ENCODE measurements around the gene SUV39H1.
"Not testable (repeated sequence)": the region's sequence is repeated elsewhere in the genome, so short reads cannot be mapped to it uniquely, and the experiment has no call there.

Gene SUV39H1

DNA sequence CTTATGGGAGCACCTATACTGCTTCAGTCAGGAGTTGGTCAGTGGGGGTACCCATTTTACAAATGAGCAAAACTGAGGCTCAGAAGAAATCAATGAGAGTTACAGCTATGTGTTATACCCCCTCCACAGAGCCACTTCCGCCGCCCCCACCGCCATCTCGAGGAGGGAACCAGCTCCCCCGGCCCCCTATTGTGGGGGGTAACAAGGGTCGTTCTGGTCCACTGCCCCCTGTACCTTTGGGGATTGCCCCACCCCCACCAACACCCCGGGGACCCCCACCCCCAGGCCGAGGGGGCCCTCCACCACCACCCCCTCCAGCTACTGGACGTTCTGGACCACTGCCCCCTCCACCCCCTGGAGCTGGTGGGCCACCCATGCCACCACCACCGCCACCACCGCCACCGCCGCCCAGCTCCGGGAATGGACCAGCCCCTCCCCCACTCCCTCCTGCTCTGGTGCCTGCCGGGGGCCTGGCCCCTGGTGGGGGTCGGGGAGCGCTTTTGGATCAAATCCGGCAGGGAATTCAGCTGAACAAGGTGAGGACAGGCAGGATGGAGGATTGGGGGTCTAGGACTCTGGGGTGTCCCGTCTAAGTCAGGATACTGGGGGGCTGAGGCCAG, 7.9 kb upstream of the SUV39H1 start:
- DNase-seq (ENCODE audit: low read depth, low spot score), result no peak

DNA sequence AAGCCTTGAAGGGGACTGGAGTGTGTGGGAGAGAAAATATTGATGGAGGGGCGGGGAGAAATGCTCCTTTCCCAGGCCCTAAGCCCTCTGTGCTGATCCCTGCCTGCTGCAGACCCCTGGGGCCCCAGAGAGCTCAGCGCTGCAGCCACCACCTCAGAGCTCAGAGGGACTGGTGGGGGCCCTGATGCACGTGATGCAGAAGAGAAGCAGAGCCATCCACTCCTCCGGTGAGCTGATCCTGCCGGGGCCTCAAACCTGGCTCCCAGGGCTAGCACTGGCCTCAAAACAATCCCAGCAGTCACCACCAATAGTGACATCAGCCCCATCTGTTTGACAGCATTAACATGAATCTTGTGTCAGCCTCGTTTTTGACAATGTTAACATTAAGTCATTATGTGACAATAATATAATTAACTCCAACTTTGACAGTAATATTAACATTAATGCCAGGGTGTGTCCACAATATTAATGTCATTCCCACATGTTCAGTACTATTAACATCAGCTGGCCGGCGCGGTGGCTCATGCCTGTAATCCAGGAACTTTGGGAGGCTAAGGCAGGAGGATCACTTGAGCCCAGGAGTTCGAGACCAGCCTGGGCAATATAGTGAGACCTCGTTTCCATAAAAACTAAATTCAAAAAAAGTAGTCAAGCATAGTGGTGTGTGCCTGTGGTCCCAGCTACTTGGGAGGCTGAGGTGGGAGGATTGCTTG, 7.2 kb upstream of the SUV39H1 start:
- DNase-seq (ENCODE audit: low read depth, low spot score), result no peak

DNA sequence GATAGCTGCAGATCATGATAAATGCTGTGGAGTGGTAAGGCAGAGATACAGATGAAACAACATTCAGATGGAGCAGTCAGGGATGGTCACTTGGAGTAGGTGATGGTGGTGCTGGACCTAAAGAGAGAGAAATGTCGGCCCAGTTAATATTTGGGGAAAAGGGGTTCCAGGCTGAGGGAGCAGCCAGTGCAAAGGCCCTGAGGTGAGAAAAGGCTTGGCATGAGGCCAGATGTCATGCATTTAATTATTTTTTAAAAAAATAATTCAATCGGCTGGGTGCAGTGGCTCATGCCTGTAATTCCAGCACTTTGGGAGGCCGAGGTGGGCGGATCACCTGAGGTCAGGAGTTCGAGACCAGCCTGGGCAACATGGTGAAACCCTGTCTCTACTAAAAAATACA, 4.8 kb upstream of the SUV39H1 start:
- DNase-seq (ENCODE audit: low read depth, low spot score), result not testable (repeated sequence)

DNA sequence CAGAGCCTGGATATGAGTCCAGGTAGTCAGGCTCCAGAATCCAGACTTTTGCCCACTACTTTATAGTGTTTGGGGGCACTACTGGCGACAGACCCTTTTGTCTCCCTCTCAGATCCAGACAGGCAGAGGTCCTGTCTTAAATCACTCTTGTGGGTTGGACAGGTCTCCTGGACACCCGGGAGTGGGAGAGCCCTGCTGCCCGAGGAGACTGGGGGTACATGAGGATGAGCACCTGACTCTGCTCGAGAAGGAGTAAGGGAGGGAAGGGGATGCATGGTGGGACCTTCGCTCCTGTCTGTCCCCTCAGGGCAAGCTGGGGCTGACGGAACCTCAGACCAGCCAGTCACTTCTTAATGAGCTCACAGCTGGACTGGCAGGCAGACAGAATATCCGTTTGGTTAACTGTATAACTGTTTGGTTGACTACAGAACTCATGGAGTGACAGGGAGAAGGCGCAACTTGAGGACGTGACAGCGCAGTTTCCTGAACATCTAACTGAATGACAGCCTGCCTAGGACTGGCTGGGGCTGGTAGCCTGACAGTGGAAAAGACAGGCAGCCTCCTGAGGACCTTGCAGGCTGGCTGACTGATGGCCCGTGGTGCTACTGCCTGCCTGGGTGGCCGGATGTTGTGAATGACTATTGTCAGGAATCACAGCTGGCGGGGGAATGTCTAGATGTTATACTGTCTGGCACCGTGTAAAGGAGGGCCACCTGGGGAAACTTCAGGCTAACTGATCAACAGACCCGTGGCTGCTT, 1.6 kb upstream of the SUV39H1 start:
- no peak for DNase-seq (ENCODE audit: low read depth, low spot score)

DNA sequence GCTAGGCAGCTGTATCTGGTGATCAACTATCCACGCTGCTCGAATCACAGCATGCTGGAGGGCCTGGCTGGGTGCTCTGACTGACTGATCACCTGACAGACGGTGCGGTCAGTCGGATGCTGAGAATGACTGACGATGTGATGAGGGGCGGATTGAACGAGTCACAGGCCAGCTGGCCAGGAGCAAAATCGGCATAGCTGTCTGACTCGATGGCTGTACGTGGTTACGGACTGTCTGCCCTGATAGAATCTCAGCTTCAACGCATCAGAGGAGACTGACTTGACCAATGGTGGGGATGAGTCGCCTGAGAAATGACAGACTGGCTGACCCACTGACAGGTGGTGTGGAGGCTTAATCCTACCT, 1.0 kb upstream of the SUV39H1 start:
- DNase-seq (ENCODE audit: low read depth, low spot score), result no peak

DNA sequence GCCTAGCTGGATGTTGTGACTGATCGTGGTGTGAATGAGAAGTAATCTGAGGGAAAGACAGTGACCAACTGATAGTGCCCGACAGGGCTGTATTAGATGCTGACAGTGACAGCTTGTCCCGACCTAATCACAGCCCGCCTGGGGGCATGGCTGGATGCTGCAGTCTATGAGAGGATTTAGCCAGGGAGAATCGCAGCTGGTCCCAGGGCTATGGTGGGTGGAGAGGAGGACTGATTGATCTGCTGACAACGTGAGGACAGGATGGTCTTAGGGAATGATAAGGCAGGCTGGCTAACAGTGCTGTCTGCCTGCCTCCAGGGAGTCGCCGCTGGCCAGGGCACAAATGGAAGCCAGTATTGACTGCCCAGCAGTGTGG, 621 bp upstream of the SUV39H1 start:
- no peak for DNase-seq (ENCODE audit: low read depth, low spot score)

DNA sequence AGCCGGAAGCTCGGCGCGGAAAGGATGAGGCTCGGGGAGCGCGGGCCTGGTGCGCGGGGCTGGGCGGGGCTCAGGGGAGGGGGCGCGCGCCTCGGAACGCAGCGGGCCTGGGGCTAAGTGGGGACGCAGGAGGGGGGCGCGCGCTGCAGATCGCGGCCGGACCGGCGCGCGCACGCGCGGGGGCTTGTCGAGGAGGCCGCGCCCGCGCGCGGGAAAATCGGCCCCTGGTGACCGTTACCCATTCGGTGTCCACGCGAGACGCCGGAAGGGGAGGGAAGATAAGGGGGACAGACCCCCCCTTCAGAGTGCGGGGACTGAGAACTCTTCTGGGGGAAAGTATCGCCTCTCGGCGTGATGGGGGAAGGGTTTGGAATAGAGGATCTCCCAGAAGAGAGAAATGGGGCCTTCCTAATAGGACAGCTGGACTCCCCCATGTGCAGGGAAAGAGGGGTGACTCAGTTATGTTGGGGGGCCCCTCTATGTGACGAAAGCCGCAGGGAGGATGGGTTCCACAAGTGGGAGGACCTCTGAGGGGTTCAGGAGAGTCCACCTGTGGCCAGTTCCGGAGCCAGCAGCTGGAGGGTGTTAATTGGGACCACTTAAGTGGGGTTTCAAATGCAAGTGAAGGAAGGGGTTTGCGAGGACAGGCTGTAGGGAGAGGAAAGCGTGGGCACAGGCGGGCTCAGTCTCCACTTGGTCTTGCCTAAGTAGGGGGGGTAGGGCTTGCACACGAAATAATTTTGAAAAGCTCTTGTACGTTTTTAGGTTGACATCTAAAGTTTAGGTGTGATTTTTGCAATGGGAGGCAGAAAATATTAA, 584 bp downstream of the SUV39H1 start:
- DNase-seq (ENCODE audit: low read depth, low spot score), result no peak

DNA sequence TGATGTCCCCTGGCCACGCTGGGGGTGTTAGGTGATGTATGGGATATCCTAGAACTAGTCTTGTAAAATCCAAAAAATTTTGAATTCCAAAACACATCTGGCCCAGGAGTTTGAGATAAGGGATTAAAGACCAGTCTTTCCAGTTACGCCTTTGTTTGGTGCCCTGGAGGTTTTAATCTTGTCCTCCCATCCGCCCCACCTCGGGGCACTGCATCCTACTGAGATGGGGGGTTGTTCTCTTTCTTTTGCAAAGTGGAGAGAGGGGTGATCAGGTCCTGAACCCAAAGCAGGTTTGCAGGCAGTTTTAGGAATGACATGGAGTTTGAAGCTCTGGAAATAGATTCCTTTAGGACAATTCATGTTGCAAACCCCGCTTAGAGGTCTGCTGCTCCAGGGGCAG, 1.8 kb downstream of the SUV39H1 start:
- no peak for DNase-seq (ENCODE audit: low read depth, low spot score)

DNA sequence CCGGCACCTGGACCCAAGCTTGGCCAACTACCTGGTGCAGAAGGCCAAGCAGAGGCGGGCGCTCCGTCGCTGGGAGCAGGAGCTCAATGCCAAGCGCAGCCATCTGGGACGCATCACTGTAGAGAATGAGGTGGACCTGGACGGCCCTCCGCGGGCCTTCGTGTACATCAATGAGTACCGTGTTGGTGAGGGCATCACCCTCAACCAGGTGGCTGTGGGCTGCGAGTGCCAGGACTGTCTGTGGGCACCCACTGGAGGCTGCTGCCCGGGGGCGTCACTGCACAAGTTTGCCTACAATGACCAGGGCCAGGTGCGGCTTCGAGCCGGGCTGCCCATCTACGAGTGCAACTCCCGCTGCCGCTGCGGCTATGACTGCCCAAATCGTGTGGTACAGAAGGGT, 3.7 kb downstream of the SUV39H1 start:
- DNase-seq (ENCODE audit: low read depth, low spot score), result no peak

DNA sequence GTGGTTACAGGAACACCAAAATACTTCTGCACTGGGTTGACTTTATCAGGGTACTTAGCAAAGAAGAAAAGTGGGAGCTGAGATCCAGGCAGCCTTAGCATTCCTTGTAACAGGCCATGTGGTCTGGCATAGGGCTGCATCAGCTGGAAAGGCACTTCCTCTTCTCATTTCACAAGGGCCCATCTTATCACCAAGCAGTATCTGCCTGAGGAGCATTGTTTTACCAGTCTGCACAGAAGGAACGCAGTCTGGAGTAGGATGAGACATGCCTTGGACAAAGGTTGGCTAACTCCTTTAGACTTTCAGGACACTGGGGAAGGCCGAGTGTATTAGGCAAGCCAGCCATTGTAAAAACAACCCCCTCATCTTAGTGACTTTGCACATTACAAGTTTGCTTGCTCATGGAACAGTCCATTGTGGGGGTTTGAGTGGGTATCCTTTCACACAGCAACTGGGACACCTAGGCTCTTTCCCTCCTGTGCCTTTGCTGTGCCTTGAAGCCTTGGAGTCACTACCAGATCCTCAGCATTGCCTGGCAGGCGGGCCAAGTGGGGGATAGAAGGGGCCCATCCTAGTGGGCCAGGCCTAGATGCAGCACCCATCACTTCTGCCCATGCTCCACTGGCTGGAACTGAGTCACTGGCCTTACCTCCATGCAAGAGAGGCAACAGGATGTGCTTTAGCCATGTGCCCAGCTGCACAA, 4.6 kb downstream of the SUV39H1 start:
- DNase-seq (ENCODE audit: low read depth, low spot score), result no peak

DNA sequence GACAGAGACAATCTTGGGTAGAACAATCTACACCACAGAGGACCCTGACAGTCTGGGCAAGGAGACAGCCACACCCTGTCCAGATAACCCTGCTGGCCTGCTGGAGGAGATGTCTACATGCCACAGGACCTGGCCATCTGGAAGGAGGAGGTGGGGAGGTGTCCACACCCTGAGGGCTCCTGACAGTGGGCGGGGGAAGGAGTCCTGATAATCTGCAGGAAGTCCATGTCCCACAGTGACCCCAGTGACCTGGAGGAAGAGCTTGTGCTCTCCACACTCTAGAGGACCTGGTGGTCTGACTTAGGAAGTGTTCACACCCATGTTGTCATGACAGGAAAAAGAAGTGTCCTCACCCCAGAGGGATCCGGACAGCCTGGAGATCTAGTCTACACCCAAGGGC, 5.5 kb downstream of the SUV39H1 start:
- no peak for DNase-seq (ENCODE audit: low read depth, low spot score)

DNA sequence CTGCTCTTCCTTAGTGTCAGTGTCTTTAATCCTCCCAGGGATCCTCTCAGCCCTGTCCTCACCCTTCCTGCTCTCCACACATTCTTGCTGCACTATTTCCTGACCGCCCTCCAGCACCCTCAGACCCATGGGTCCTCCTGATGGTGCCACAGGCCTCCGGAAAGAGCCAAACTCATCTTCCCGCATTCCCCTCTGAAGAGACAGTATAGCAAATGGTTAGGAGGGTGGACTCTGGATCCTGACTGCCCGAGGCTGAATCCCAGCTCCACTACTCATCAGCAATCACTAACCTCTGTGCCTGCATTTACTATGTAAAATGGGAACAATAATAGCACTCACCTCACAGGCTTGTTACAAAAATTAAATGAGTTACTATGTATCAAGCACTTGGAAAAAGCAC, 6.2 kb downstream of the SUV39H1 start:
- no peak for DNase-seq (ENCODE audit: low read depth, low spot score)

DNA sequence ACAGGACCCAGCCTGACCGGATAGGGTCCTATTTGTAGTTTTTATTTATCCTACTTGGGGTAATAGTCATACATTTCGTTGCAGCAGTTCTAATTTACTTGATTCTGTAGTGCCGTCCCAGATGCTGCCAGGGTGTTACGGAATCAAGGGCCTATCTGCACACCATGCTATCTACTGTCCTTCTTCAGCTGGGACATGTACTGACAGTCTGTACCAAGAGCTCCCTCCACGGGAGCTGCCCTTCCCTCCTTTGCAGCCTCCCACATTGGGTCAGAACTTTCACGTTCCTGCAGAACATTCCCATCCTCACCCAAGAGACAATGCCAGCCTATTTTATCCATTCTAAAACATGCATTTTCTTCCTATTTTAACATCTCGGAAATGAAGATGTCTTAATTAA, 6.7 kb downstream of the SUV39H1 start:
- DNase-seq (ENCODE audit: low read depth, low spot score), result no peak

DNA sequence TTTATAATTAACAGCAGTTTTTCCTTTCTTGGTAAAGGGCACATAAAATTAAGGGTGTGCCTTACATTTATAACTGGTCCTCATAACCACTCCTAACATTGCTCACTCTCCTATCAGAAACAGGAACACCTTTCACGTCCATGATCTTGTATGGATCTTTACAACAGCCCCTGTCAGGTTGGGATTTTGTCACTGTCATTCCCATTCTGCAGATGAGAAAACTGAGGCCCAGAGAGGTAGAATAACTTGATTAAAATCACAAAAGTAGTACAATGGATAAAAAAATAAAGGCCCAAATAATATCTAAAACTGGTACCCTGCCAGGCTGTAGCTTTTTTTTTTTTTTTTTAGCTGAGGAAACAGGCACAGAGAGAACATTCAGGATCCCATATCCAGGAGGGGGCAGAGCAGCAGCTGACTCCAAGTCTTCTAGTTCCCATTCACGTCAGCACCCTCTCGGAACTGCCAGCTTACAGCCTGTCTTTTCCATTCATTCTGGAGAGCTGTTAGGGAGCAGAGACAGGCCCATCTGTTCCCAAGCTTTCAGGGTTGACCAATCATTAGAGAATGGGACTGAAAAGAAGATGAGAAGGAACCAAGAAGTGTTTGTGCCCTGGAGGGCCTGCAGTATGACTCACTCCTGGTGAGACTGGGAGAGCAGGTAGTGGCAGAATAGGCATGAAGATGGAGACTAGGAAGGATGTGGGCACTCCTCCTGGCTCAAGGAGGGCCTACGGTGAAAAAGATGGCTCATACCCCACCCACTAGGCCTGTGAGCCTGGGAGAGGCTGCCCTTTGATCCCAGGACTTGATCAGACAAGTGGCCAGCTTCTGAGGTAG, 7.3 kb downstream of the SUV39H1 start:
- no peak for DNase-seq (ENCODE audit: low read depth, low spot score)

DNA sequence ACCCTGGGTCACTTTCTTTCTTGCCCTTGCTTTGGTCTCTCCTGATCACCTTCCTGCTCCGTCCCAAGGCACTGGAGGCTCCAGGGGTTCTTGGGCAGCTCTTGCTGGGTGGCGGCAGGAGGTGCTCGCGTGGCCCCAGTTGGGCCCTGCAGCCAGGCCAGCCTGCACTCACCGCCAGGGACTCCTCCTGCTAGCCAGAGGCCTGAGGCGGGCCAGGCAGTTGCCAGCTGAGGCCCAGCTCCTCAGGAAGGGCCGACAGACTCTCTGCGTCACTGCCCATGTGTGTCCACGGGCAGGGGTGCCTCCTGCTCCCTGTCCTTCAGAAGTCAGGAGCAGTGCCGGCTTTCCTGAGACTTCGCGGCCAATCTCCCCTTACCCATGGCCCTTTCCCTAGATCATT, 9.3 kb downstream of the SUV39H1 start:
- DNase-seq (ENCODE audit: low read depth, low spot score), result no peak

DNA sequence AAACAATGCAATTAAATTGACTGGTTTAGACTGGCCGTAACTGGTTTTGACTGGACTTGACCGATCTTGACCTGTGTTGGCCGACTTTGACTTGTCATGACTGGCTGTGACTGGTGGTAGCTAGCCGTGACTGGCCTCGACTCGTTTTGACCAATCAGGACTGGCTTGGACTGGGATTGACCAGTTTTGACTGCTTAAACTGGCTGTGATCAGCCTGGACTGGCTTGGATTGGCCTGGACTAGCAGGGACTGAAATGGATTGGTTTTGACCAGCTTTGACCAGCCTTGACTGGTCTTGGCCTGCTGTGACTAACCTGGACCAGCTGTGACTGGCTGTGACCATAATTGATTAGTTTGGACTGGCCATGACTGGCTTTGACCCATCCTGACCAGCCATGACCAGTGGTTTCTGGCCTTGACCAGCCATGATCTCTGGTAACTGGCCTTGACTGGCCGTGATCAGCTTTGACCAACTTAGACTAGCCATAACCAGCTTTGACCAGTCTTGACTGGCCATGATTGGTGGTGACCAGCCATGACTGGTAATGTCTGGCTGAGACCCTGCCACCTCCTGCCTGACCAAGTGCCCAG, 13.1 kb downstream of the SUV39H1 start:
- DNase-seq (ENCODE audit: low read depth, low spot score), result no peak

DNA sequence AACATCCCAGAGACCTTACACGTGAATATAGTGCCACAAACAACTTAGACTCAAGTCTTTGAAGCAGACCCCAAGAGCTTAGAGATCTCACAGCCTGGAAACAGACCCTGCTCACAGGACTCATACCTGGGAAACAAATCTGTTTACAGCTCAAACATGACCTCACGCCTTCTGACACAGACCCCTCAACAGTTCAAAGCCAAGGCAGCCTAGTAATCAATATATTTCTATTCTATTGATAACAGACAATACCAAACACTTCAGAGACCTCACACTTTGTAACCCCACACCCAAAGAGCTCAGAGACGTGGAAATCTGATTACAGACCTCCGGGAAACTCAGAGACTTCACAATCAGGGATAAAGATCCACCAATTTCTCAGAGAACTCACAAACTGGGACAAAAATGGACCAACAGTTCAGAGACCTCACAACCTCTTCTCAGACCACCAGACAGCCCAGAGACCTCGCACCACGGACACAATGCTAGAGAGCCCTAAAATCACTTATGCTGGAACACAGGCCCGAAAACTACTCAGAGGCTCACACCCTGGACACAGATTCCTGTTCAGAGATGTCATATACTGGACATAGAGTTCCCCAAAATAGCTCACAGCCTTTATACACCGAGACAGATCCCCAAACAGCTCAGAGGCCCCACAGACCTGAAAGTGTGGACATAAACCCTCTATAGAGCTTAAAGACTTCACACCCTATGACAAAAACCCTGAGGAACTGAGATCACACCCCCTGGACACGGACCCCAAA, 14.8 kb downstream of the SUV39H1 start:
- DNase-seq (ENCODE audit: low read depth, low spot score), result no peak

DNA sequence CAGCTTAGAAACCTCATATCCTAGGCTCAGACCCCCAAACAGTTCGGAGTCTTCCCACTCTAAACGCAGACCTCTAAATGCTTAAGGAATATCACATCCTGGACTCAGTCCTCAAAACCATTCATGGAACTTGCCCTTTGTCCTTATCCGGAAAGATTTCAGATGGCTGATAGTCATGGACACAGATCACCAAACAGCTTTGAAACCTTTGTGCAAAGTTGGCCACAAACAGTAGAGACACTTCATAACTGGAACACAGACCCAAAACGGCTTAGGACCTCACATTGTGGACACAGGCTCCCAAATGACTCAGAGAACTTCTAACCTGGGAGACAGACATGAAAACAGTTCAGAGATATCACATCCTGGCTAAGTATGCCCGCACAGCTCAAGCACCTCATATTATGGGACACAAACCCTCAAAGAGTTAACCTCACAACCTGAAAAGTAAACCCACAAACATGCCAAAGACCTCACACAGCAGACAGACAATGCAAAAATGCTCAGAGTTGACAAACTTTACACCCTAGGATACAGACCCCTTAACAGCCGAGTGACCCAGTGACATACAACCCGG, 15.5 kb downstream of the SUV39H1 start:
- no peak for DNase-seq (ENCODE audit: low read depth, low spot score)

DNA sequence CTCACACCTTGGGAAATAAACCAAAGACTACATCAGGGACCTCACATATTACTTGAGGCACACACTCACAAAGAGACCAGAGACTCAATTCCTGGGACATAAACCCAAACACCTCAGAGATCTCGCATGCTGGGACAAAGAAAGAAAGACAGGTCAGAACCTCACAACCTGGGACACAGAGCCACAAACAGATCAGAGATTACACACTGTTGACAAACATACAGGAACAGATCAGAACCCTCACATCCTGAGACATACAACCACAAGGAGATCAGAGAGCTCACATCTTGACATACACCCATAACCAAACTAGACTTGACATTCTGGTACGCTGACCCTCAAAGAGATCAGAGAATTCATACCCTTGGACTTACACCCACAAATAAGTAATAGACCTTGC, 17.3 kb downstream of the SUV39H1 start:
- no peak for DNase-seq (ENCODE audit: low read depth, low spot score)

Data from activated CD4-positive, CD25-positive, alpha-beta regulatory T cell treated with anti-CD3 and anti-CD28 coated beads, Interleukin-2, amount 50 U/mL, for 16 hours (primary cell).